Measurements from ENCODE around the gene SMIM3. TPM values are rescaled to one million over a fixed set of nuclear protein-coding genes. Genes with fewer than 3 reads are reported as not detected.
A peak's percentile ranks its signal among the peaks of the same experiment; 100 is the strongest.

Gene SMIM3
- total RNA-seq, 1 donor from 2014 or later = 9.5 TPM

GRCh38 chr5:150765799-150766169 lies 12.8 kb upstream of the SMIM3 start:
- H3K4me3 ChIP-seq (ENCODE audit: low read depth, low read length) = no peak overlapping the region
- no peak for DNase-seq (ENCODE audit: low read depth)
- no peak for TF ChIP-seq CTCF (conservative IDR thresholded peaks at IDR 0.05; ENCODE audit: low read depth, low read length)

GRCh38 chr5:150766251-150766650 lies 12.3 kb upstream of the SMIM3 start:
- H3K4me3 ChIP-seq (ENCODE audit: low read depth, low read length) = no peak overlapping the region
- DNase-seq (ENCODE audit: low read depth) = no peak
- TF ChIP-seq CTCF (conservative IDR thresholded peaks at IDR 0.05; ENCODE audit: low read depth, low read length) = no peak

GRCh38 chr5:150771034-150771795 lies 7.3 kb upstream of the SMIM3 start:
- no peak overlapping the region for H3K4me3 ChIP-seq (ENCODE audit: low read depth, low read length)
- no peak for DNase-seq (ENCODE audit: low read depth)
- no peak for TF ChIP-seq CTCF (conservative IDR thresholded peaks at IDR 0.05; ENCODE audit: low read depth, low read length)

GRCh38 chr5:150774145-150774544 lies 4.4 kb upstream of the SMIM3 start:
- TF ChIP-seq CTCF (conservative IDR thresholded peaks at IDR 0.05; ENCODE audit: low read depth, low read length) = no peak
- DNase-seq (ENCODE audit: low read depth) = peak; percentile 57
- no peak overlapping the region for H3K4me3 ChIP-seq (ENCODE audit: low read depth, low read length)

GRCh38 chr5:150777685-150778084 lies 872 bp upstream of the SMIM3 start:
- no peak for DNase-seq (ENCODE audit: low read depth)
- peak overlapping the region; percentile 96 for H3K4me3 ChIP-seq (ENCODE audit: low read depth, low read length)
- no peak for TF ChIP-seq CTCF (conservative IDR thresholded peaks at IDR 0.05; ENCODE audit: low read depth, low read length)

- H3K4me3 ChIP-seq (ENCODE audit: low read depth, low read length) = peak overlapping the region; percentile 96
- DNase-seq (ENCODE audit: low read depth) = no peak
- TF ChIP-seq CTCF (conservative IDR thresholded peaks at IDR 0.05; ENCODE audit: low read depth, low read length) = no peak
Observed at GRCh38 chr5:150778088-150778516, 455 bp upstream of the SMIM3 start.
